OCI-LY3 (cell line): ENCODE results near the gene PKP3.

Source experiments
- CTCF ChIP-seq: fragments of 200-600, 300-600 bp; sonication (generic); IDR thresholded peaks from 2 replicates; pipeline ENCODE4 v1.5.1; 2014; ENCODE audit warnings: antibody characterized with exemption, low read length, low read depth
- EZH2phosphoT487 ChIP-seq: fragments of 200-600 bp; shearing (Covaris generic); IDR thresholded peaks from 2 replicates; pipeline ENCODE4 v1.6.1; 2018; ENCODE audit warnings: antibody characterized with exemption, mixed run types, low read depth

- TF ChIP-seq CTCF: no peak
- TF ChIP-seq EZH2phosphoT487: no peak
These were observed 9.5 kb upstream of the PKP3 start for GRCh38 chr11:384511-384910.
